Measurements from ENCODE around the gene SFMBT2. TPM values are rescaled to one million over a fixed set of nuclear protein-coding genes. Genes with fewer than 3 reads are reported as not detected.

Gene SFMBT2
- total RNA-seq, 1 experiment from 2014 or later = 41.5 TPM

DNA sequence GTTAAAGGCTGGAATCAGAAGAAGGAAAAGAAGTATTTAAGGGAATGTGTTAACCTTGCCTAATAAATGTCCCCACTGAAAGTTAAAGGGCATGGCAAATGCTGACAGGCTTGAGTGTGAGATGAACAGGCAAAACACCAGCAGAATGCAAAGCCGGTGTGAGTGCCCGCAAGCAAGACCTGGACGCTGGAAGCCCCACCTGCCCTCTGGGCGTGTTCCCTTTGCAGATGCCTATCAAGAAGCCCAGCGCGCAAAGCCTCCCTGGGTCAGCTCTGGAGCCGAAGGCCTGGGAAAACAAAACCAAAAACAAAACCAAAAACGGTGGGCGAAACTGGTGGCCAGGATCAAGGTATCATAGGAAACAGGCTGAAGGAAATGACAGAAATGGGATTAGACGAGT, 200.3 kb downstream of the SFMBT2 start:
- H3K9ac ChIP-seq (ENCODE audit: low read length) = no peak overlapping the region

GRCh38 chr10:7209458-7209857, 201.4 kb downstream of the SFMBT2 start:
- Histone ChIP-seq H3K4me3 (ENCODE audit: low read length) (no peak overlapping the region), H3K79me2 (ENCODE audit: low read length) (peaks cover 12% of the 10 kb centered on the region), H3K9ac (ENCODE audit: low read length) (no peak overlapping the region), H3K4me1 (ENCODE audit: low read length) (no peaks in the 10 kb centered on the region), H3K4me2 (ENCODE audit: low read depth, low read length, poor library complexity, severe bottlenecking) (no peak overlapping the region), H4K20me1 (ENCODE audit: insufficient read depth, low read depth, low read length) (no peaks in the 10 kb centered on the region), H3K27ac (ENCODE audit: low read length) (no peak overlapping the region), H2AFZ (ENCODE audit: low read length) (no peak overlapping the region), H3K9me3 (ENCODE audit: low read length) (no peaks in the 10 kb centered on the region), H3K36me3 (ENCODE audit: insufficient read depth, low read length) (peaks cover 38% of the 10 kb centered on the region), H3K9me2 (replicated peaks; ENCODE audit: insufficient read depth, low read length) (no peaks in the 10 kb centered on the region), H3K27me3 (ENCODE audit: low read length) (no peaks in the 10 kb centered on the region)
- no peak for DNase-seq

More for the DNA sequence above, 200.3 kb downstream of the SFMBT2 start:
- no peak overlapping the region for H3K27ac ChIP-seq (ENCODE audit: low read length)
- H3K9me2 ChIP-seq (replicated peaks; ENCODE audit: insufficient read depth, low read length) = no peaks in the 10 kb centered on the region
- no peak overlapping the region for H3K4me3 ChIP-seq (ENCODE audit: low read length)
- no peaks in the 10 kb centered on the region for H3K9me3 ChIP-seq (ENCODE audit: low read length)
- no peak for DNase-seq
- H3K27me3 ChIP-seq (ENCODE audit: low read length) = no peaks in the 10 kb centered on the region
- no peaks in the 10 kb centered on the region for H4K20me1 ChIP-seq (ENCODE audit: insufficient read depth, low read depth, low read length)
- H3K79me2 ChIP-seq (ENCODE audit: low read length) = peaks cover 13% of the 10 kb centered on the region
- H3K36me3 ChIP-seq (ENCODE audit: insufficient read depth, low read length) = peaks cover 36% of the 10 kb centered on the region
- H3K4me1 ChIP-seq (ENCODE audit: low read length) = no peaks in the 10 kb centered on the region
- H3K4me2 ChIP-seq (ENCODE audit: low read depth, low read length, poor library complexity, severe bottlenecking) = no peak overlapping the region
- no peak overlapping the region for H2AFZ ChIP-seq (ENCODE audit: low read length)

- no peaks in the 10 kb centered on the region for H4K20me1 ChIP-seq (ENCODE audit: insufficient read depth, low read depth, low read length)
- H3K4me3 ChIP-seq (ENCODE audit: low read length) = no peak overlapping the region
- no peaks in the 10 kb centered on the region for H3K9me2 ChIP-seq (replicated peaks; ENCODE audit: insufficient read depth, low read length)
- peaks cover 54% of the 10 kb centered on the region for H3K36me3 ChIP-seq (ENCODE audit: insufficient read depth, low read length)
- no peak overlapping the region for H3K27ac ChIP-seq (ENCODE audit: low read length)
- no peak overlapping the region for H2AFZ ChIP-seq (ENCODE audit: low read length)
- no peak overlapping the region for H3K9ac ChIP-seq (ENCODE audit: low read length)
- H3K9me3 ChIP-seq (ENCODE audit: low read length) = no peaks in the 10 kb centered on the region
- no peaks in the 10 kb centered on the region for H3K4me1 ChIP-seq (ENCODE audit: low read length)
- H3K4me2 ChIP-seq (ENCODE audit: low read depth, low read length, poor library complexity, severe bottlenecking) = no peak overlapping the region
- peaks cover 10% of the 10 kb centered on the region for H3K79me2 ChIP-seq (ENCODE audit: low read length)
- DNase-seq = no peak
- H3K27me3 ChIP-seq (ENCODE audit: low read length) = no peaks in the 10 kb centered on the region
Observed at GRCh38 chr10:7206412-7207100, 204.3 kb downstream of the SFMBT2 start.

- Histone ChIP-seq H3K27ac (ENCODE audit: low read length) (no peak overlapping the region), H4K20me1 (ENCODE audit: insufficient read depth, low read depth, low read length) (no peaks in the 10 kb centered on the region), H2AFZ (ENCODE audit: low read length) (no peak overlapping the region), H3K9me3 (ENCODE audit: low read length) (no peaks in the 10 kb centered on the region), H3K79me2 (ENCODE audit: low read length) (peaks cover 10% of the 10 kb centered on the region), H3K4me3 (ENCODE audit: low read length) (no peak overlapping the region), H3K36me3 (ENCODE audit: insufficient read depth, low read length) (peaks cover 57% of the 10 kb centered on the region), H3K27me3 (ENCODE audit: low read length) (no peaks in the 10 kb centered on the region), H3K9me2 (replicated peaks; ENCODE audit: insufficient read depth, low read length) (no peaks in the 10 kb centered on the region), H3K4me1 (ENCODE audit: low read length) (no peaks in the 10 kb centered on the region), H3K4me2 (ENCODE audit: low read depth, low read length, poor library complexity, severe bottlenecking) (no peak overlapping the region), H3K9ac (ENCODE audit: low read length) (no peak overlapping the region)
- DNase-seq = no peak
Observed at GRCh38 chr10:7205656-7206055, 205.2 kb downstream of the SFMBT2 start.

GRCh38 chr10:7202793-7203355, 208.0 kb downstream of the SFMBT2 start:
- H3K9ac ChIP-seq (ENCODE audit: low read length) = no peak overlapping the region
- no peaks in the 10 kb centered on the region for H3K4me1 ChIP-seq (ENCODE audit: low read length)
- no peak overlapping the region for H3K4me3 ChIP-seq (ENCODE audit: low read length)
- no peaks in the 10 kb centered on the region for H4K20me1 ChIP-seq (ENCODE audit: insufficient read depth, low read depth, low read length)
- no peaks in the 10 kb centered on the region for H3K9me2 ChIP-seq (replicated peaks; ENCODE audit: insufficient read depth, low read length)
- H3K36me3 ChIP-seq (ENCODE audit: insufficient read depth, low read length) = peaks cover 76% of the 10 kb centered on the region
- DNase-seq = no peak
- H3K9me3 ChIP-seq (ENCODE audit: low read length) = no peaks in the 10 kb centered on the region
- no peak overlapping the region for H2AFZ ChIP-seq (ENCODE audit: low read length)
- H3K79me2 ChIP-seq (ENCODE audit: low read length) = no peaks in the 10 kb centered on the region; the same call in 1 of the 2 replicates
- no peaks in the 10 kb centered on the region for H3K27me3 ChIP-seq (ENCODE audit: low read length)
- H3K4me2 ChIP-seq (ENCODE audit: low read depth, low read length, poor library complexity, severe bottlenecking) = no peak overlapping the region
- H3K27ac ChIP-seq (ENCODE audit: low read length) = no peak overlapping the region

DNA sequence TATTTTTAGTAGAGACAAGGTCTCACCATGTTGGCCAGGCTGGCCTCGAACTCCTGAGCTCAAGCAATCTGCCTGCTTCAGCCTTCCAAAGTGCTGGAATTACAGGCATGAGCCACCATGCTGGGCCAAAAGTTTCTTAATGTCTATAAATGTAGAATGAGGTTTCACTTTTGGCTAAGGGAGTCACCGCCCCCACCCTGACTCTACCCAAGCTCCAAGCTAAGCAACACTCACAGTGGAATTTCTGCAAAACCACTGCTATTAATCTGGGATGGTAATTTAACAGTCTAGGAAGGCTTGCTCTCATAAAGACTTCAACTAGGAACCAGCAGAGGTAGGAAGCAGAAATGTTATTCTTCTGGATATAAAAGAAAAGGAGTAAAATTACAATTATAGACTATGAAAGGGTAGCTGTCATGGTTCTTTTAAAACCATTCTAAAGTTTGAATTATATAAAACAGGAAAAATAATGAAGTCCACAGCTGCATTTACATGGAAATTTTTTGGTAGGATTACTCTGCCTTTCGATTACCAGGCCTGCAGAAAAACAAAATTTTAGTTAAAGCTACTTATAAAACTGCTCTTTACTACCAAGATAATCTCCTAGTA, 211.6 kb downstream of the SFMBT2 start:
- DNase-seq = no peak
- Histone ChIP-seq H3K9me2 (replicated peaks; ENCODE audit: insufficient read depth, low read length) (no peaks in the 10 kb centered on the region), H3K36me3 (ENCODE audit: insufficient read depth, low read length) (peaks cover 93% of the 10 kb centered on the region)

DNA sequence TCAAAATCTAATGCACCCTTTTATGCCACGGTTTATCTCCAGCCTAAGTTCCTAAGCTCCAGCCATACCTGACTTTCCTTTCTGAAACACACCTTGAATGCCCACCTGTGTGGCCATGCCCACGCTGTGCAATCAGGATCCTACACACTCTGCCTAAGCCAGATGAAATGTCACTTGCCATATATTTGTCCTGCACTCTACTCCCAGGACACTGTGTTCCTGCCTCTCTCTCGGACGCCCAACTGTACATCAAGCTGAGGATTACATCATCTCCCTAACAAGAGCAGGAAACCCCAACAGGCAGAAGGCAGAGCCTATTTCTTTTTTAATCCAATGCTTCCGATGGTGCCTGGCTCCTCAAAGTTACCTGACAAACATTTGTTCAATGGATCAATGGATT, 214.6 kb downstream of the SFMBT2 start:
- Histone ChIP-seq H3K4me2 (ENCODE audit: low read depth, low read length, poor library complexity, severe bottlenecking) (no peak overlapping the region), H3K4me1 (ENCODE audit: low read length) (peaks cover 10% of the 10 kb centered on the region), H3K27me3 (ENCODE audit: low read length) (no peaks in the 10 kb centered on the region), H3K27ac (ENCODE audit: low read length) (no peak overlapping the region), H3K4me3 (ENCODE audit: low read length) (no peak overlapping the region), H3K79me2 (ENCODE audit: low read length) (no peaks in the 10 kb centered on the region), H3K36me3 (ENCODE audit: insufficient read depth, low read length) (peaks cover 100% of the 10 kb centered on the region), H4K20me1 (ENCODE audit: insufficient read depth, low read depth, low read length) (no peaks in the 10 kb centered on the region), H3K9ac (ENCODE audit: low read length) (no peak overlapping the region), H3K9me3 (ENCODE audit: low read length) (no peaks in the 10 kb centered on the region; the same call in 1 of the 2 replicates), H2AFZ (ENCODE audit: low read length) (no peak overlapping the region), H3K9me2 (replicated peaks; ENCODE audit: insufficient read depth, low read length) (no peaks in the 10 kb centered on the region)
- no peak for DNase-seq

More for the DNA sequence above, 211.6 kb downstream of the SFMBT2 start:
- H3K4me3 ChIP-seq (ENCODE audit: low read length) = no peak overlapping the region
- H2AFZ ChIP-seq (ENCODE audit: low read length) = no peak overlapping the region
- no peaks in the 10 kb centered on the region for H4K20me1 ChIP-seq (ENCODE audit: insufficient read depth, low read depth, low read length)
- H3K79me2 ChIP-seq (ENCODE audit: low read length) = no peaks in the 10 kb centered on the region
- no peaks in the 10 kb centered on the region; the same call in 1 of the 2 replicates for H3K9me3 ChIP-seq (ENCODE audit: low read length)
- no peak overlapping the region for H3K9ac ChIP-seq (ENCODE audit: low read length)
- no peaks in the 10 kb centered on the region for H3K27me3 ChIP-seq (ENCODE audit: low read length)
- no peak overlapping the region for H3K4me2 ChIP-seq (ENCODE audit: low read depth, low read length, poor library complexity, severe bottlenecking)
- no peak overlapping the region for H3K27ac ChIP-seq (ENCODE audit: low read length)
- no peaks in the 10 kb centered on the region for H3K4me1 ChIP-seq (ENCODE audit: low read length)

DNA sequence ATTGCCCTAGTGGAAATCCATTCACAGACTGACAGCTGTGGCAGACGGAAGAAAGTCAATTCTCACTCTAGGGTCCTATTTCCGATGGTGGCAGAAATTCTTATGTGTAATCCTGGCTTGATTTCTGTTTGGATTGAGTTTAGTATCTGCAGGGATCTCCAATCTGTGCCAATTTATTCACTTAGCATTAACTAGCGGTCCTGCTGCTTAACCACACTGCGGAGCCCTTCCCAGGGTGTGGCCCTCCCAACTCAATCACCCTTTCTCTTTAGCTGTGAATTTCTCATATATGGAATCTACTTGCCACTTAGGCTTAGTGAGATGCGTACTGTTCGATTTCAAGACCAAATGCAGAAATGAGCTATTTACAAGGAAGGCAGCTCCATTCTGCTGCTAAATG, 215.7 kb downstream of the SFMBT2 start:
- Histone ChIP-seq H3K27me3 (ENCODE audit: low read length) (no peaks in the 10 kb centered on the region), H2AFZ (ENCODE audit: low read length) (no peak overlapping the region), H3K9me3 (ENCODE audit: low read length) (no peaks in the 10 kb centered on the region; the same call in 1 of the 2 replicates), H3K4me3 (ENCODE audit: low read length) (no peak overlapping the region), H3K9ac (ENCODE audit: low read length) (no peak overlapping the region), H3K4me2 (ENCODE audit: low read depth, low read length, poor library complexity, severe bottlenecking) (no peak overlapping the region), H3K79me2 (ENCODE audit: low read length) (no peaks in the 10 kb centered on the region), H3K27ac (ENCODE audit: low read length) (no peak overlapping the region), H3K4me1 (ENCODE audit: low read length) (peaks cover 10% of the 10 kb centered on the region), H4K20me1 (ENCODE audit: insufficient read depth, low read depth, low read length) (no peaks in the 10 kb centered on the region), H3K9me2 (replicated peaks; ENCODE audit: insufficient read depth, low read length) (no peaks in the 10 kb centered on the region), H3K36me3 (ENCODE audit: insufficient read depth, low read length) (peaks cover 95% of the 10 kb centered on the region)
- DNase-seq = no peak
